ENCODE measurements around the gene PILRA. TPM values are rescaled to one million over a fixed set of nuclear protein-coding genes. Genes with fewer than 3 reads are reported as not detected.
"Not testable (repeated sequence)": the region's sequence is repeated elsewhere in the genome, so short reads cannot be mapped to it uniquely, and the experiment has no call there.

Gene PILRA
- total RNA-seq, 2 experiments from 2014 or later, result 0.80 to 0.90 TPM

DNA sequence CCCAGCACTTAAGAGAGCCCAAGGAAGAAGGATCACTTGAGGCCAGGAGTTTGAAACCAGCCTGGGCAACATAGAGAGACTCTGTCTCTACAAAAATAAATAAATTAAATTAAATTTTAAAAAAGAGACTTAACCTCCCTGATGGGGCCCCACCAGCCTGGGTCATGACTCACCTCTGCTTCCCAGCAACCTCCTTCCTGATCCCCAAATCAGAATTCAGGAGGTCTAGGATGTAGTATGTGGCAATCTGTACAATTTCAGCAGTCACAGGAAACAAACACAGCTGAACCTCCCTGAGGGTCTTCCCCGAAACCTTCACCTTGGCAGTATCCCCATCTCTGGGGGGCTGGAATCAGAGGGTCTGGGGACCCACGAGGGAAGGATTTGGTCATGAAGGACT, 72.8 kb downstream of the PILRA start:
- H3K9me3 Mint-ChIP-seq (ENCODE audit: low read depth), result no peaks in the 10 kb centered on the region
- H3K27me3 Mint-ChIP-seq, result no peaks in the 10 kb centered on the region
- ChIA-PET CTCF (interaction anchor here (0.6 to 1.3 kb wide), 3 partner anchors 10 to 18 kb away, joined by 3 to 5 read pairs (median 3); partner anchors contain the start of genes PPP1R35 and SPACDR), POLR2A (no interaction called here)
- H3K4me3 Mint-ChIP-seq, result no peak overlapping the region
- ATAC-seq (no peak), DNase-seq (no peak)
- H3K27ac Mint-ChIP-seq, result no peak overlapping the region
- no peaks in the 10 kb centered on the region for H3K36me3 Mint-ChIP-seq (ENCODE audit: low read depth)
- peaks cover 15% of the 10 kb centered on the region for H3K4me1 Mint-ChIP-seq
- intact Hi-C loops (cut with DNase I, micrococcal nuclease), result no loop called here

DNA sequence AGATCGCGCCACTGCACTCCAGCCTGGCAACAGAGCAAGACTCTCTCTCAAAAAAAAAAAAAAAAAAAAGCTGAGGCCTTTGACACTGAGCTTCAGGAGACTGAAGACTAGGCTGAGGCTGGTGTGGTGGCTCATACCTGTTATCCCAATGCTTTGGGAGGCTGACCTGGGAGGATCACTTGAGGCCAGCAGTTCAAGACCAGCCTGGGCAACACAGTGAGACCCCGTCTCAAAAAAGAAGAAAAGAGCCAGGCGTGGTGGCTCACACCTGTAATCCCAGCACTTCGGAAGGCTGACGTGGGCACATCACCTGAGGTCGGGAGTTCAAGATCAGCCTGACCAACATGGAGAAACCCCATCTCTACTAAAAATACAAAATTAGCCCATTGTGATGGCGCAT, 74.1 kb downstream of the PILRA start:
- H3K36me3 Mint-ChIP-seq (ENCODE audit: low read depth); intact Hi-C loops (cut with DNase I, micrococcal nuclease); H3K4me3 Mint-ChIP-seq; H3K9me3 Mint-ChIP-seq (ENCODE audit: low read depth); DNase-seq; POLR2A ChIA-PET; ATAC-seq; H3K27ac Mint-ChIP-seq; H3K27me3 Mint-ChIP-seq: not testable (repeated sequence)
- H3K4me1 Mint-ChIP-seq, result peaks cover 15% of the 10 kb centered on the region
- CTCF ChIA-PET, result interaction anchor here (0.6 kb wide), 1 partner anchor 14 kb away, joined by 3 read pairs; no protein-coding TSS in a partner anchor

DNA sequence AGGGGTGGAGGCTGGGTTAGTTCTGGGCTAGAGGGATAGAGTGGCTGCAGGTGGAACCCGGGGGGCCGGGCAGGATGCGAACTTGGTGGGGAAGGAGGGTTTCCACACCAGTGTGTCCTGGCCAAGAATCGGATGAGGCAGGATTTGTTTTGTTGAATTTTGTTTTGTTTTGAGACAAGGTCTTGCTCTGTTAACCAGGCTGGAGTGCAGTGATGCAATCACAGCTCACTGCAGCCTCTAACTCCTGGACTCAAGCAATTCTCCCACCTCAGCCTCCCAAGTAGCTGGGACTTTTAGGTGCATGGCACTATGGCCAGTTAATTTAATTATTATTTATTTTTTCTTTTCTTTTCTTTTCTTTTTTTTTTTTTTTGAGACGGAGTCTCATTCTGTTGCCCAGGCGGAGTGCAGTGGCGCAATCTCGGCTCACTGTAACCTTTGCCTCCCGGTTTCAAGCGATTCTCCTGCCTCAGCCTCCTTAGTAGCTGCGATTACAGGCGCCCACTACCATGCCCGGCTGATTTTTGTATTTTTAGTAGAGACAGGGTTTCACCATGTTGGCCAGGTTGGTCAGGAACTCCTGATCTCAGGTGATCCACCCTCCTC, 76.0 kb downstream of the PILRA start:
- ChIA-PET POLR2A (interaction anchor here (0.7 kb wide), 1 partner anchor 372 kb away, joined by 4 read pairs; no protein-coding TSS in a partner anchor), CTCF (interaction anchor here (0.6 to 1.6 kb wide), 6 partner anchors 10 to 316 kb away, joined by 3 to 6 read pairs (median 4); no protein-coding TSS in a partner anchor)
- Mint-ChIP-seq H3K9me3 (ENCODE audit: low read depth) (no peaks in the 10 kb centered on the region), H3K27me3 (no peaks in the 10 kb centered on the region), H3K36me3 (ENCODE audit: low read depth) (no peaks in the 10 kb centered on the region), H3K4me3 (no peak overlapping the region), H3K4me1 (peaks cover 13% of the 10 kb centered on the region), H3K27ac (no peak overlapping the region)
- DNase-seq (no peak), ATAC-seq (no peak)
- intact Hi-C loops (cut with DNase I, micrococcal nuclease), result no loop called here

Other genes with a start within 250 kb of the PILRA start
- 1 to 10 TPM; 1.6 to 2.2 TPM for gene MBLAC1, start 246.5 kb upstream of the PILRA start, total RNA-seq
- gene LAMTOR4, start 224.6 kb upstream of the PILRA start, total RNA-seq, result 100 to 1,000 TPM in 1 of 2 experiments, 10 to 100 TPM in 1; 69.6 to 120 TPM
- 10 to 100 TPM; 15.0 to 17.6 TPM for gene TRAPPC14, start 214.8 kb upstream of the PILRA start, total RNA-seq
- gene GAL3ST4, start 204.9 kb upstream of the PILRA start, total RNA-seq, result 1 to 10 TPM; 4.6 to 7.2 TPM
- 1 to 10 TPM; 5.3 to 6.1 TPM for gene GPC2, start 196.1 kb upstream of the PILRA start, total RNA-seq
- gene STAG3, start 195.6 kb upstream of the PILRA start, total RNA-seq, result 10 to 100 TPM; 24.7 to 28.3 TPM
- 10 to 100 TPM; 26.9 to 27.7 TPM for gene PVRIG, start 153.5 kb upstream of the PILRA start, total RNA-seq
- not detected for gene SPDYE3, start 65.8 kb upstream of the PILRA start, total RNA-seq
- gene PILRB, start 15.4 kb upstream of the PILRA start, total RNA-seq, result 10 to 100 TPM; 30.5 to 37.5 TPM
- 1 to 10 TPM; 3.0 to 3.4 TPM for gene ZCWPW1, start 55.2 kb downstream of the PILRA start, total RNA-seq
- gene MEPCE, start 56.3 kb downstream of the PILRA start, total RNA-seq, result 10 to 100 TPM; 44.4 to 45.9 TPM
- gene PPP1R35, start 63.0 kb downstream of the PILRA start, total RNA-seq, result 10 to 100 TPM; 48.7 to 60.3 TPM
- gene SPACDR, start 90.8 kb downstream of the PILRA start, total RNA-seq, result 1 to 10 TPM; 3.5 to 4.2 TPM
- gene TSC22D4, start 105.7 kb downstream of the PILRA start, total RNA-seq, result 10 to 100 TPM; 78.5 to 85.7 TPM
- gene NYAP1, start 110.4 kb downstream of the PILRA start, total RNA-seq, result under 1 TPM; 0.21 to 0.56 TPM
- gene AGFG2, start 165.7 kb downstream of the PILRA start, total RNA-seq, result 10 to 100 TPM; 49.3 to 49.4 TPM
- 10 to 100 TPM in 1 of 2 experiments, 1 to 10 TPM in 1; 9.9 to 13.1 TPM for gene SAP25, start 200.4 kb downstream of the PILRA start, total RNA-seq
- gene LRCH4, start 212.6 kb downstream of the PILRA start, total RNA-seq, result 10 to 100 TPM; 70.3 to 71.7 TPM
- 1 to 10 TPM; 1.4 to 2.1 TPM for gene FBXO24, start 212.8 kb downstream of the PILRA start, total RNA-seq
- 1 to 10 TPM; 7.6 to 8.9 TPM for gene PCOLCE, start 228.9 kb downstream of the PILRA start, total RNA-seq
- 10 to 100 TPM; 14.4 to 19.9 TPM for gene MOSPD3, start 239.1 kb downstream of the PILRA start, total RNA-seq